ENCODE results near the gene GTPBP3.
A peak's percentile ranks its signal among the peaks of the same experiment; 100 is the strongest.

GTPBP3 gene

GRCh38 chr19:17309965-17310461, 27.3 kb upstream of the GTPBP3 start:
- peak overlapping the region; percentile 95 to 97 for H3K4me3 ChIP-seq (replicated peaks in 1 of 2; ENCODE audit: low read depth in 2 of 2, low read length in 2 of 2)
- TF ChIP-seq CTCF (IDR thresholded peaks at IDR 0.05; ENCODE audit: low read depth, low read length): no peak
- DNase-seq (ENCODE audit: low read depth in 2 of 2): no peak

GRCh38 chr19:17311455-17312188, 25.7 kb upstream of the GTPBP3 start:
- peak overlapping the region in 1 of 2 donors; percentile 8 for H3K4me3 ChIP-seq (replicated peaks in 1 of 2; ENCODE audit: low read depth in 2 of 2, low read length in 2 of 2)
- no peak for TF ChIP-seq CTCF (IDR thresholded peaks at IDR 0.05; ENCODE audit: low read depth, low read length)
- DNase-seq (ENCODE audit: low read depth in 2 of 2): peak in 1 of 2 donors; percentile 91

GRCh38 chr19:17312189-17313113, 24.9 kb upstream of the GTPBP3 start:
- peak overlapping the region in 1 of 2 donors; percentile 8 for H3K4me3 ChIP-seq (replicated peaks in 1 of 2; ENCODE audit: low read depth in 2 of 2, low read length in 2 of 2)
- DNase-seq (ENCODE audit: low read depth in 2 of 2): no peak
- TF ChIP-seq CTCF (IDR thresholded peaks at IDR 0.05; ENCODE audit: low read depth, low read length): no peak

- DNase-seq (ENCODE audit: low read depth in 2 of 2): no peak
- no peak overlapping the region for H3K4me3 ChIP-seq (replicated peaks in 1 of 2; ENCODE audit: low read depth in 2 of 2, low read length in 2 of 2)
- no peak for TF ChIP-seq CTCF (IDR thresholded peaks at IDR 0.05; ENCODE audit: low read depth, low read length)
Observed at GRCh38 chr19:17314007-17314593, 23.3 kb upstream of the GTPBP3 start.

- H3K4me3 ChIP-seq (replicated peaks in 1 of 2; ENCODE audit: low read depth in 2 of 2, low read length in 2 of 2): no peak overlapping the region
- no peak for DNase-seq (ENCODE audit: low read depth in 2 of 2)
- no peak for TF ChIP-seq CTCF (IDR thresholded peaks at IDR 0.05; ENCODE audit: low read depth, low read length)
Observed at GRCh38 chr19:17318966-17319365, 18.4 kb upstream of the GTPBP3 start.

GRCh38 chr19:17319473-17320238, 17.7 kb upstream of the GTPBP3 start:
- DNase-seq (ENCODE audit: low read depth in 2 of 2): no peak
- no peak for TF ChIP-seq CTCF (IDR thresholded peaks at IDR 0.05; ENCODE audit: low read depth, low read length)
- H3K4me3 ChIP-seq (replicated peaks in 1 of 2; ENCODE audit: low read depth in 2 of 2, low read length in 2 of 2): no peak overlapping the region
